Gastrocnemius medialis (tissue), 4 donors: ENCODE measurements around the gene JAM3. TPM values are rescaled to one million over a fixed set of nuclear protein-coding genes. Genes with fewer than 3 reads are reported as not detected.
"Not testable (repeated sequence)": the region's sequence is repeated elsewhere in the genome, so short reads cannot be mapped to it uniquely, and the experiment has no call there.

ENCODE experiments used
- ATAC-seq, 2 donors: fragments of 150-250 bp; one replicate each; pipeline ENCODE4 v1.9.1; 2016
- DNase-seq, 2 donors: peaks; one replicate each; pipeline ENCODE4 v3.0.0-alpha.2; 2019
- H3K27ac ChIP-seq, 4 donors: fragments of 200-600 bp; sonication (generic); 1 replicate in 1 of 4; 2 replicates in 3 of 4; pipeline ENCODE4 v1.5.1; 2016 to 2018; ENCODE audit warnings: mild to moderate bottlenecking in 2 of 4, moderate library complexity in 1 of 4
- H3K27me3 ChIP-seq, 3 donors: fragments of 200-600 bp; sonication (generic) in 2 of 3; 1 replicate in 1 of 3; 2 replicates in 2 of 3; pipeline versions ENCODE4 v1.5.1 to v1.6.0; 2016 to 2019; ENCODE audit warnings: mild to moderate bottlenecking in 1 of 3, moderate library complexity in 1 of 3
- H3K36me3 ChIP-seq, 2 donors: fragments of 200-600 bp; sonication (generic) in 1 of 2; one replicate each; pipeline ENCODE4 v1.5.1; 2017 to 2018
- H3K4me1 ChIP-seq, 2 donors: fragments of 200-600 bp; sonication (generic) in 1 of 2; one replicate each; pipeline ENCODE4 v1.5.1; 2016 to 2017; ENCODE audit warnings: mild to moderate bottlenecking in 2 of 2
- H3K4me3 ChIP-seq, 4 donors: fragments of 200-600 bp; sonication (generic) in 3 of 4; 1 replicate in 1 of 4; 2 replicates in 3 of 4; pipeline ENCODE4 v1.5.1; 2016 to 2019; ENCODE audit warnings: mild to moderate bottlenecking in 2 of 4
- H3K9me3 ChIP-seq, 3 donors: fragments of 200-600 bp; sonication (generic) in 2 of 3; 1 replicate in 1 of 3; 2 replicates in 2 of 3; pipeline ENCODE4 v1.5.1; 2016 to 2019
- CTCF ChIP-seq, 5 experiments: fragments of 450-650 bp in 3 of 5; fragments of 200-600 bp in 2 of 5; sonication (generic) in 2 of 5; IDR thresholded peaks in 4 of 5; conservative IDR thresholded peaks in 1 of 5; 1 replicate in 4 of 5; 2 replicates in 1 of 5; pipeline ENCODE4 v1.5.1; 2016 to 2019; ENCODE audit warnings: antibody characterized with exemption in 5 of 5, mild to moderate bottlenecking in 3 of 5, moderate library complexity in 3 of 5
- POLR2A ChIP-seq, 2 donors: fragments of 450-650 bp; IDR thresholded peaks; one replicate each; pipeline ENCODE4 v1.6.1; 2017; ENCODE audit warnings: antibody characterized with exemption in 2 of 2, mild to moderate bottlenecking in 2 of 2, moderate library complexity in 2 of 2
- in situ Hi-C, 4 donors: fragments of 200-750 bp; cut with MboI; loops; one replicate each; pipeline versions ENCODE4 v1.15.0 to v1.8.0; 2017; ENCODE audit warnings: low sequenced_read_pairs in 4 of 4
- intact Hi-C: fragments of 100-400 bp; cut with DNase I; formaldehyde crosslinking; loops from one replicate; pipeline ENCODE4 v1.15.1; 2023; ENCODE audit warnings: low total_unique reads
- total RNA-seq, 4 donors: library from RNA; depleted of rRNA; stranded (reverse); fragments of >200 nt; gene quantifications; one replicate each; pipeline versions ENCODE4 v1.1.0 to v1.2.3, GENCODE V29; 2016

Gene JAM3
- total RNA-seq, 4 donors from 2014 or later: 3.5 to 9.7 (median 6.2) TPM

- Histone ChIP-seq H3K27me3 (no peaks in the 10 kb centered on the region), H3K27ac (no peak overlapping the region), H3K9me3 (no peaks in the 10 kb centered on the region), H3K4me3 (no peak overlapping the region), H3K36me3 (no peaks in the 10 kb centered on the region), H3K4me1 (no peaks in the 10 kb centered on the region)
- DNase-seq (no peak), ATAC-seq (no peak)
- TF ChIP-seq CTCF (IDR thresholded peaks at IDR 0.05 in 4 of 5, conservative IDR thresholded peaks at IDR 0.05 in 1 of 5) (no peak), POLR2A (IDR thresholded peaks at IDR 0.05) (no peak)
- in situ Hi-C loops: no loop called here
- intact Hi-C loops: no loop called here
Measured at GRCh38 chr11:134082990-134083389, 14.1 kb downstream of the JAM3 start.

- no peaks in the 10 kb centered on the region for H3K9me3 ChIP-seq
- ATAC-seq: no peak
- in situ Hi-C loops: no loop called here
Measured at GRCh38 chr11:134086376-134086775, 17.5 kb downstream of the JAM3 start.

GRCh38 chr11:134092006-134092405 is 23.1 kb downstream of the JAM3 start:
- ATAC-seq, H3K27ac ChIP-seq, H3K4me3 ChIP-seq, intact Hi-C loops, H3K27me3 ChIP-seq, H3K4me1 ChIP-seq, DNase-seq, H3K9me3 ChIP-seq, in situ Hi-C loops, H3K36me3 ChIP-seq: not testable (repeated sequence)

More at GRCh38 chr11:134086376-134086775, 17.5 kb downstream of the JAM3 start:
- no peaks in the 10 kb centered on the region for H3K27me3 ChIP-seq
- no peak overlapping the region for H3K27ac ChIP-seq
- TF ChIP-seq CTCF (IDR thresholded peaks at IDR 0.05 in 4 of 5, conservative IDR thresholded peaks at IDR 0.05 in 1 of 5) (no peak), POLR2A (IDR thresholded peaks at IDR 0.05) (no peak)
- no peak overlapping the region for H3K4me3 ChIP-seq
- H3K4me1 ChIP-seq: no peaks in the 10 kb centered on the region
- H3K36me3 ChIP-seq: no peaks in the 10 kb centered on the region
- intact Hi-C loops: no loop called here
- DNase-seq: no peak

GRCh38 chr11:134097166-134097565 is 28.3 kb downstream of the JAM3 start:
- Histone ChIP-seq H3K9me3 (no peaks in the 10 kb centered on the region), H3K27me3 (no peaks in the 10 kb centered on the region), H3K27ac (no peak overlapping the region), H3K36me3 (no peaks in the 10 kb centered on the region), H3K4me1 (no peaks in the 10 kb centered on the region), H3K4me3 (no peak overlapping the region)
- in situ Hi-C loops: no loop called here
- intact Hi-C loops: no loop called here
- TF ChIP-seq POLR2A (IDR thresholded peaks at IDR 0.05): no peak
- no peak for DNase-seq
- no peak for ATAC-seq

GRCh38 chr11:134098566-134099184 is 29.8 kb downstream of the JAM3 start:
- Histone ChIP-seq H3K9me3 (no peaks in the 10 kb centered on the region), H3K4me3 (no peak overlapping the region), H3K36me3 (no peaks in the 10 kb centered on the region), H3K27me3 (no peaks in the 10 kb centered on the region), H3K4me1 (no peaks in the 10 kb centered on the region), H3K27ac (no peak overlapping the region)
- no peak for DNase-seq
- intact Hi-C loops: no loop called here
- ATAC-seq: no peak
- TF ChIP-seq POLR2A (IDR thresholded peaks at IDR 0.05) (no peak), CTCF (IDR thresholded peaks at IDR 0.05 in 4 of 5, conservative IDR thresholded peaks at IDR 0.05 in 1 of 5) (no peak)
- in situ Hi-C loops: no loop called here

- H3K27me3 ChIP-seq: no peaks in the 10 kb centered on the region
- no peak for DNase-seq
- H3K36me3 ChIP-seq: no peaks in the 10 kb centered on the region
- H3K9me3 ChIP-seq: no peaks in the 10 kb centered on the region
- no peaks in the 10 kb centered on the region for H3K4me1 ChIP-seq
- TF ChIP-seq POLR2A (IDR thresholded peaks at IDR 0.05) (no peak), CTCF (IDR thresholded peaks at IDR 0.05 in 4 of 5, conservative IDR thresholded peaks at IDR 0.05 in 1 of 5) (no peak)
- H3K4me3 ChIP-seq: no peak overlapping the region
- in situ Hi-C loops: no loop called here
- intact Hi-C loops: no loop called here
- ATAC-seq: no peak
- H3K27ac ChIP-seq: no peak overlapping the region
Measured at GRCh38 chr11:134100171-134100570, 31.3 kb downstream of the JAM3 start.
